Gastroesophageal sphincter (tissue), 3 donors: Measurements from ENCODE around the gene SLC38A7.

Experiments used
- EP300 ChIP-seq: sonication (generic); formaldehyde crosslinking; IDR thresholded peaks from one replicate; pipeline ENCODE4 v1.6.1; 2017; ENCODE audit warnings: antibody characterized with exemption, mild to moderate bottlenecking
- POLR2A ChIP-seq, 2 donors: fragments of 450-650 bp; IDR thresholded peaks; one replicate each; pipeline ENCODE4 v1.6.1; 2017; ENCODE audit warnings: antibody characterized with exemption in 2 of 2, mild to moderate bottlenecking in 2 of 2, moderate library complexity in 1 of 2
- POLR2AphosphoS5 ChIP-seq: sonication (generic); formaldehyde crosslinking; IDR thresholded peaks from one replicate; pipeline ENCODE4 v1.6.1; 2017; ENCODE audit warnings: antibody characterized with exemption
- TF ChIP-seq, protein P1 (sequence below), 4 experiments: fragments of 200-600 bp in 2 of 4; fragments of 450-650 bp in 2 of 4; sonication (generic) in 1 of 4; IDR thresholded peaks; one replicate each; pipeline ENCODE4 v1.5.1; 2017 to 2019; ENCODE audit warnings: antibody characterized with exemption in 4 of 4, mild to moderate bottlenecking in 2 of 4, moderate library complexity in 2 of 4

DNA sequence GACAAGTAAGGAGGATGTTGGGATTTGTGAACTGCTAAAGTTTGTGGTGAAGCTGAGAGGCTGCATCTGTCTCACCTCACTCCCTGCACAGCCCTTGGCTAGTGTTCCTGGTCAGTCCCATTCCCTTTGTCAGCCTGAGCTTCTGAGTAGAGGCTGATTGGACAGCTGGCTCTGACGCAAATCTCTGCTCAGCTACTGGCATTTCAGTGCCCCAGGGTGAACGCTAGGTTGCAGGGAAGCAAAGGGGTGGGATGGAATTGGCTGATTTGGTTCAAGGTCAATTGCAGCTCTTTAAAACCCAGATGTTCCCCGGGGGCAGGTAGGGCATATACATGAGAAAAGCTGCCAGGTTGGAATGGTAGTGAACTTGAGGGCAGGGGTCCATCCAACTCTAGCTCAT lies 31.8 kb downstream of the SLC38A7 start:
- TF ChIP-seq, protein P1, sequence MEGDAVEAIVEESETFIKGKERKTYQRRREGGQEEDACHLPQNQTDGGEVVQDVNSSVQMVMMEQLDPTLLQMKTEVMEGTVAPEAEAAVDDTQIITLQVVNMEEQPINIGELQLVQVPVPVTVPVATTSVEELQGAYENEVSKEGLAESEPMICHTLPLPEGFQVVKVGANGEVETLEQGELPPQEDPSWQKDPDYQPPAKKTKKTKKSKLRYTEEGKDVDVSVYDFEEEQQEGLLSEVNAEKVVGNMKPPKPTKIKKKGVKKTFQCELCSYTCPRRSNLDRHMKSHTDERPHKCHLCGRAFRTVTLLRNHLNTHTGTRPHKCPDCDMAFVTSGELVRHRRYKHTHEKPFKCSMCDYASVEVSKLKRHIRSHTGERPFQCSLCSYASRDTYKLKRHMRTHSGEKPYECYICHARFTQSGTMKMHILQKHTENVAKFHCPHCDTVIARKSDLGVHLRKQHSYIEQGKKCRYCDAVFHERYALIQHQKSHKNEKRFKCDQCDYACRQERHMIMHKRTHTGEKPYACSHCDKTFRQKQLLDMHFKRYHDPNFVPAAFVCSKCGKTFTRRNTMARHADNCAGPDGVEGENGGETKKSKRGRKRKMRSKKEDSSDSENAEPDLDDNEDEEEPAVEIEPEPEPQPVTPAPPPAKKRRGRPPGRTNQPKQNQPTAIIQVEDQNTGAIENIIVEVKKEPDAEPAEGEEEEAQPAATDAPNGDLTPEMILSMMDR (IDR thresholded peaks at IDR 0.05), result no peak
- TF ChIP-seq POLR2A (IDR thresholded peaks at IDR 0.05) (no peak), POLR2AphosphoS5 (no peak), EP300 (no peak)
